Activated CD4-positive, alpha-beta T cell treated with anti-CD3 and anti-CD28 coated beads for 24 hours (primary cell): Measurements from ENCODE around the gene AGO3.

ENCODE experiments used
- DNase-seq, 2 donors: peaks; one replicate each; pipeline ENCODE4 v3.0.0-alpha.2; 2020; ENCODE audit warnings: low read depth in 2 of 2

AGO3 gene

DNA sequence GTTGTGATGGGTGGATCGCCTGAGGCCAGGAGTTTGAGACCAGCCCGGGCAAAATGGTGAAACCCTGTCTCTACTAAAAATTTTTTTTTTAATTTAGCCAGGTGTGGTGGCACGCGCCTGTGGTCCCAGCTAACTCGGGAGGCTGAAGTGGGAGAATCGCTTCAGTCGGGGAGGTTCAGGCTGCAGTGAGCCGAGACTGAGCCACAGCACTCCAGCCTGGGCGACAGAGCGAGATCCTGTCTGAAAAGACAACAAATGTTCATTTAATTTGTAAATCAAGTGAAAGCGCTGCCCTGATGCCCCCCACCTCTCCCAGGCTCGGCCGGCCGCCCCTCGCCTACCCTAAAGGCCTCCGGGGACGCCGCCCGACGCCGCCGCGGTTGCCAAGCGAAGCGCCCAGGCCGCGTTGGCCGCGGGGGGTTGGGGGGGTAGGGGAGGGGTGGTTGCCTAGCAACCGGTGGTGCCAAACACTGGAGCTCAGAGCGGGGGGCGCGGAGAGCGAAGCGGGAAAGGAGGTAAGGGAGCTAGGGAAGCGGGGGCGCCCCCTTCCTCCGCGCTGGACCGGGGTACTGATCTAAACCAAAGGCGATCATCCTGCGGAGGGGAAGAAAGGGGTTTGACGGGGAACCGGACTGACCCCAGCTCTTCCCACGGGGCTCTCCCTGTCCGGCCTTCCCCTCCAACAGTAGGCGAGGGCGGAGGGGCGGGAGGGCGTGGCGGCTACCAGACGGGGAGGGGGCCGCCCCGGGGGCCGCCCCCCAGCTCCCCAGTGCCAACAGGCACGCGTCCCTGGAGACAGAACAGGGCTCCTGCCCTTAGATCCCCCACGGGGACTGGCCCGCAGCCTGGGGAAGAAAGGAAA is 153.0 kb downstream of the AGO3 start, which contains the start of gene TEKT2:
Gene TEKT2 (plus strand): TSS at position 460 of the 862 bp plus-strand sequence. CDS start 828 bp downstream, outside the sequence.
- DNase-seq, result no peak

GRCh38 chr1:36084497-36085115 is 153.7 kb downstream of the AGO3 start:
- DNase-seq, result no peak

DNA sequence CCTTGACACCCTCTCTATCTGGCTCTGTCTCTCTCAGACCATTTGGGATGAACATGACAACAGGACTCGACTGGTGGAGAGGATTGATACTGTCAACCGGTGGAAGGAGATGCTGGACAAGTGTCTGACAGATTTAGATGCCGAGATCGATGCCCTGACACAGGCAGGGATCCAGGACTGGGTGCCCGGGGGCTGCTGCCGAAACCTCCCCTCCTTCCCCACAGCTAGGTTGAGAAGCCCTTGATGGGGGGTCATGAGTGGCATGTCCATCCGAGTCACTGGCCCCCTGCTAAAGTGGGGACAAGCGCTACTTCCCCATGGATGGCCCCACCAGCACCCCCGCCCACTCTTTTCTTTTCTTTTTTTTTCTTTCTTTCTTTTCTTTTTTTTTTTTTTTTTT is 154.2 kb downstream of the AGO3 start:
- no peak for DNase-seq

- no peak for DNase-seq
Observed at GRCh38 chr1:36085686-36086526, 155.0 kb downstream of the AGO3 start.

DNA sequence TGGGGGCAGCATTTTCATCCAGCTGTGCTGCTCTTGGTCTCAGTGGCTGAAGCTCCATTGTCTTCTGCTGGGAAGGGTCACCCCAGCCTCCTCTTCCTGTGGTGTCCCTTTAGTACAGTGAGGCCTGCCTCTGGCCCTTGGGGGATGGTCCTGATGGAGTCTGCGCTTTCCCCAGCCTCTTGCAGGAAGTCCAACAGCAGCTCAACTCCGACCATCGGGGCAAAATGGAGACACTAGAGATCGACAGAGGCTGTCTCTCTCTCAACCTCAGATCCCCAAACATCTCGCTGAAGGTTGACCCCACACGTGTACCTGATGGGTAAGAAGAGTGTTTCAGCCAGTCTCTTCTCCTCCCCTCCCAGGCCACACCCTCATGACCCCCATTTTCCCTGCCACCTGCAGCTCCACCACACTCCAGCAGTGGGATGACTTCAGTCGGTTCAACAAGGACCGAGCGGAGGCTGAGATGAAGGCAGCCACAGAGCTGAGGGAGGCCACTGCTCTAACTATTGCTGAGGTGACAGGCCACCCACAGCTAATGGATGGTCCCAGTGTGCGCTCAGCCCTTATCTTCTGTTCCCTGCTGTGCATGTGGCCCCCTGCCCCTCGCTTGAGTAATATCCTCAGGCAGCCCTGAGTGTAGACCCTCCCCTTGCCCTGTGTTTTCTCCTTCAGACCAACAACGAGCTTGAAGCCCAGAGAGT is 155.8 kb downstream of the AGO3 start:
- no peak for DNase-seq

- DNase-seq, result no peak
Observed at GRCh38 chr1:36087233-36088123, 156.6 kb downstream of the AGO3 start.

- no peak for DNase-seq
Observed at GRCh38 chr1:36088265-36088576, 157.3 kb downstream of the AGO3 start.

DNA sequence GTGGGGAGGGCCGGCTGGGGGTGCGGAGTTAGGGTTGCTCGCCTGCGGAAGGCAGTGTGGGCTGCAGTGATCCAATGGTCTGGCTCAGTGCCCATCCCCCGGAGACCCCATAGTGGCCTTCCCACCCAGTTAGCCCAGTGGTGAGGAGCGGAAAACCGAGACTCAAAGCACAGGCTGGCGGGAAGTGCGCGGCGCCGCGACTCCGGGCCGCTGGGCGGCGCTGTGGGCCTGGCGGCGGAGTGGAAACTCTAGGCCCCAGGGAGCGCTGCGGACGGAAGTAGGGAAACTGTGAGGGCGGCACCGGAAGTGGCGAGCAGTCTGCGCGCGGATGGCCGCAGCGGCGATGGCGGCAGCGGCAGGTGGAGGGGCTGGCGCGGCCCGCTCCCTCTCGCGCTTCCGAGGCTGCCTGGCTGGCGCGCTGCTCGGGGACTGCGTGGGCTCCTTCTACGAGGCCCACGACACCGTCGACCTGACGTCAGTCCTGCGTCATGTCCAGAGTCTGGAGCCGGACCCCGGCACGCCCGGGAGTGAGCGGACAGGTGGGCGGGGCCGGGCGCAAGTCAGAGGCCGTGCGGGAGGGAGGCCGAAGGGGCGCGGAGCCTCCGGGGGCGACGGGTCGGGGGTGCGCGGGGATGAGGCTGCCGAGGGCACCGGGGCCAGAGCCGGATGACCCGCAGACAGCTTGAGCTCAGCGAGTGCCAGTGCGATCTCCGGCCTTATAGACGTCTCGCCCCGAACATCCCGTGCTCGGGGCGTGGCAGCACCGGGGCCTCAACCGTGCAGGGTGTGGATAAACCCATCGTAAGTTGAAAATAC is 157.9 kb downstream of the AGO3 start, which contains the start of gene ADPRS:
Gene ADPRS (plus strand): TSS at position 316 of the 816 bp plus-strand sequence. CDS start 13 bp downstream, at position 329.
- peak; percentile 82 to 83 for DNase-seq

DNA sequence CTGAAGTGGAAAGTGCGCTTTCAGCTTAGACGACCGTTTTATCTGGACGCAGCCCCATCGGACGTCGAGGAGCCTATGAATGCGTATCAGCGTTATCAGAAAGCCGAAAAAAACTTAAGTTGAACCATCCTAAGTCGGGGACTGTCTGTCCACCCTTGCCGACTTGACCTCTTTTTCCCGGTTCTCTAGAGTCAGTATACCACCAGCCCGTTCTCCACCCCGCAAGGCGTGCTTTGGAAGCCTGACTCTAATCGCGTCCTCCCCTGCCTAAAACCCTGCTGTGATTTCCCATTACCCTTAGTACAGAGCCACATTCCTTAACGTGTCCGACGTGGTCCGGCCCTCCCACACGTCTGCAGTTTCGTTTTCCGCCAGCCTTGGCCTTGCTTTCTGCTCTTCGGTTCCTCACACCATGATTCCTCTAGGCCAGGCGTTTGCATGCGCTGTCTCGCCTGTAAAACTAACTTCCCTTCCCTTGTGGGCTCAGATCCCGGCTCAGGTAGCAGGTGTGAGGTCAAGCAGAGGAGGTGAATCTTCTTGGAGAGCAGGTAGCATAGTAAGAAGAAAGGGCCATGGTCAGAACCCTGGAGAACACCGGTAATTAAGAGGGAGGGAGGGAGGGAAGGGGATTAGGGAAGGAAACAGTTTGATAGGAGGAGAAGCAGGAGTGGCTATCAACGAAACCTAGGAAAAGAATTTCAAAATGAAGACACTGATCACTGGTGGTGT is 158.7 kb downstream of the AGO3 start:
- no peak for DNase-seq

DNA sequence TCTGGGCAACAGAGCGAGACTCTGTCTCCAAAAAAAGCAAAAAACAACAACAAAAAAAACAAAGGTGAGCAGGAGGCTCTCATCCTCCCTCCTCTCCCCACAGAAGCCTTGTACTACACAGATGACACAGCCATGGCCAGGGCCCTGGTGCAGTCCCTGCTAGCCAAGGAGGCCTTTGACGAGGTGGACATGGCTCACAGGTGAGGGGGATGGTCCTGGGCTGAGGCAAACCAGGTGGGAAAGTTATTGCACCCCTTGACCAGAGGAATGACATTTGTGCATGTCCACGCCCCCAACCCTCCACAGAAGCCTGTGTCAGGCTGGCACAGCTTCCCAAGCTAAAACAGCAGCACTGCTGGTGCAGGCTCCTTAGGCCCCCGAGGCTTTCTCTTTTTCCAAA is 160.2 kb downstream of the AGO3 start:
- no peak for DNase-seq

DNA sequence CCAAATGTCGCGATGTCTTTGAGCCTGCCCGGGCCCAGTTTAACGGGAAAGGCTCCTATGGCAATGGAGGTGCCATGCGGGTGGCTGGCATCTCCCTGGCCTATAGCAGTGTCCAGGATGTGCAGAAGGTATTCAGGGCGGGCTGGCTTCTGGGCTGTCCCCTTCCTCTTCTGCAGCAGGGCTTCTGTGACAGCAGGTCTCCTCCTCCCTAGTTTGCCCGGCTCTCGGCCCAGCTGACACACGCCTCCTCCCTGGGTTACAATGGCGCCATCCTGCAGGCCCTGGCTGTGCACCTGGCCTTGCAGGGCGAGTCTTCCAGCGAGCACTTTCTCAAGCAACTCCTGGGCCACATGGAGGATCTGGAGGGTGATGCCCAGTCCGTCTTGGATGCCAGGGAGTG is 160.8 kb downstream of the AGO3 start:
- no peak for DNase-seq

- no peak for DNase-seq
Observed at GRCh38 chr1:36092166-36092797, 161.4 kb downstream of the AGO3 start.

DNA sequence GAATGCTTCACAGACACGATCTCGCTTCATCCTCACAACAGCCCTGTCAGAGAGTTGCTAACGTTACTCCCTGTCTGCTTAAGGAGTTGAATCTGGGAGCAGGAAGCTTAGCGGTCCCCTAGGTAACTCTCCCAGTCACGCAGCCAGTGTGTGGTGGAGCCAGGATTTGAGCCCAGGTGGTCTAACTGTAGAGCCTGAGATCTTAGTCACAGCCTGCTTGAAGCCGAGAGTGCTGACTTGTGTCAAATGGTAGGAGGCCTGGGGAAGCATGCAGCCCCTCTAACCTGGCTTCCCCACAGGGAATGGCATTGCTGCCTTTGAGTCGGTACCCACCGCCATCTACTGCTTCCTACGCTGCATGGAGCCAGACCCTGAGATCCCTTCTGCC is 161.9 kb downstream of the AGO3 start:
- no peak for DNase-seq

DNA sequence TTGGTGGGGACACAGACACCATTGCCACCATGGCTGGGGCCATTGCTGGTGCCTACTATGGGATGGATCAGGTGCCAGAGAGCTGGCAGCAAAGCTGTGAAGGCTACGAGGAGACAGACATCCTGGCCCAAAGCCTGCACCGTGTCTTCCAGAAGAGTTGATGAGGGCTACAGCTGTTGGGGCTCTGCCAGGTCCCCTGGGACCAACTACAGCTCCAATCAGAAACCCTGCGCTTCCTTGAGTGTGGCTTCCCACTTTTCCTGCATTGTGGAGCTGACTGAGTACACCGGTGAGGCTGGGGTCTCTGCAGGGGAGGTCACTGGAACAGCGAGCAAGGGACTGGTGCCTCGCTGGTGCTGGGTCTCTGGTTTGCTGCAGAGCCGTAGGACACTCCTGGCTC is 162.3 kb downstream of the AGO3 start:
- DNase-seq, result no peak

DNA sequence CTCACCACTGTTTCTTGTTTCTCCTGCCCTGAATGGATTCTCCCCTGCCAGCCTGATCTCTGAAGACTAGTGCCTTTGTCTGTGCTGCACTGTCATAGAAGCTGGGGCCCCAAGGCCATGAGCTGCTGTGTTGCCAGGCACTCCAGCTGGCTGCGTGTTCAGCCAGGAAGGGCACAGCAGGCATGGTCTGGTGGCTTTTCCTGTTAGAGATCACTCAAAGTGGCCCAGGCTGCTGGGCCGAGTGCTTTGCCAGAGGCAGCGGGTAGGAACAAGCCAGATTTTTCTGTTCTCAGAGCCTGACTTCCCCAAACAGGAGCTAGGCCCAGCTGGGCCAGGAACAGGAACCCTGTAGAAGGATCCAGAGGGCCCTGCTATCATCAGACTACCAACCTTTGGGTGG is 163.0 kb downstream of the AGO3 start:
- no peak for DNase-seq

- DNase-seq, result no peak
Observed at GRCh38 chr1:36094621-36095061, 163.7 kb downstream of the AGO3 start.

GRCh38 chr1:36095760-36096405 is 165.0 kb downstream of the AGO3 start:
- no peak for DNase-seq
